HG02943 (cell line): ENCODE results near the gene ILDR2.
A peak's percentile ranks its signal among the peaks of the same experiment; 100 is the strongest.

Source experiments
- ATAC-seq: cut with Tn5 transposase; IDR thresholded peaks from one replicate; pipeline ENCODE4 v1.9.1; 2021; ENCODE audit warnings: mild to moderate bottlenecking, low read depth, moderate library complexity; ENCODE audit not compliant: unreplicated experiment

ILDR2 gene

GRCh38 chr1:166929911-166930310, 45.4 kb downstream of the ILDR2 start:
- ATAC-seq = no peak

GRCh38 chr1:166927701-166928100, 47.6 kb downstream of the ILDR2 start:
- ATAC-seq = no peak

- no peak for ATAC-seq
Observed at GRCh38 chr1:166925810-166926478, 49.4 kb downstream of the ILDR2 start.

- ATAC-seq = no peak
Observed at GRCh38 chr1:166924823-166925541, 50.4 kb downstream of the ILDR2 start.

- ATAC-seq = no peak
Observed at GRCh38 chr1:166920561-166921475, 54.5 kb downstream of the ILDR2 start.

- ATAC-seq = no peak
Observed at GRCh38 chr1:166918956-166919316, 56.4 kb downstream of the ILDR2 start.

- ATAC-seq = no peak
Observed at GRCh38 chr1:166918088-166918955, 57.0 kb downstream of the ILDR2 start.

- no peak for ATAC-seq
Observed at GRCh38 chr1:166915941-166916340, 59.4 kb downstream of the ILDR2 start.

GRCh38 chr1:166915042-166915441, 60.3 kb downstream of the ILDR2 start:
- no peak for ATAC-seq

GRCh38 chr1:166914111-166914510, 61.2 kb downstream of the ILDR2 start:
- no peak for ATAC-seq

- no peak for ATAC-seq
Observed at GRCh38 chr1:166911624-166912023, 63.7 kb downstream of the ILDR2 start.

- peak; percentile 85 for ATAC-seq
Observed at GRCh38 chr1:166910396-166910994, 64.8 kb downstream of the ILDR2 start.

- ATAC-seq = no peak
Observed at GRCh38 chr1:166908942-166909341, 66.4 kb downstream of the ILDR2 start.

GRCh38 chr1:166907763-166908162, 67.6 kb downstream of the ILDR2 start:
- ATAC-seq = no peak

GRCh38 chr1:166907051-166907450, 68.3 kb downstream of the ILDR2 start:
- ATAC-seq = no peak

- ATAC-seq = no peak
Observed at GRCh38 chr1:166906647-166907046, 68.7 kb downstream of the ILDR2 start.

GRCh38 chr1:166905900-166906299, 69.4 kb downstream of the ILDR2 start:
- no peak for ATAC-seq

- no peak for ATAC-seq
Observed at GRCh38 chr1:166905136-166905535, 70.2 kb downstream of the ILDR2 start.

- no peak for ATAC-seq
Observed at GRCh38 chr1:166903232-166903631, 72.1 kb downstream of the ILDR2 start.

GRCh38 chr1:166902279-166902678, 73.1 kb downstream of the ILDR2 start:
- ATAC-seq = no peak
